ENCODE data around the gene ZNF343.

GRCh38 chr20:2524709-2525506 lies 16.2 kb upstream of the ZNF343 start:
- TF ChIP-seq CTCF (conservative IDR thresholded peaks at IDR 0.05; ENCODE audit: low read depth, low read length) (no peak), POLR2A (IDR thresholded peaks at IDR 0.05; ENCODE audit: low read depth, low read length) (peak; percentile 10; the same call in 1 of the 2 replicates), BHLHE40 (IDR thresholded peaks at IDR 0.05; ENCODE audit: low read depth, low read length) (no peak), RAD21 (IDR thresholded peaks at IDR 0.05; ENCODE audit: low read length) (no peak), MXI1 (IDR thresholded peaks at IDR 0.05; ENCODE audit: borderline replicate concordance, low read depth, low read length) (no peak), MAFK (IDR thresholded peaks at IDR 0.05; ENCODE audit: low read depth, low read length) (no peak), RFX5 (IDR thresholded peaks at IDR 0.05; ENCODE audit: low read depth, low read length) (no peak), SMC3 (IDR thresholded peaks at IDR 0.05; ENCODE audit: low read depth, low read length) (no peak), NFE2L2 (IDR thresholded peaks at IDR 0.05; ENCODE audit: low read depth, low read length) (no peak), USF2 (IDR thresholded peaks at IDR 0.05; ENCODE audit: low read depth, low read length) (no peak), RCOR1 (IDR thresholded peaks at IDR 0.05; ENCODE audit: insufficient replicate concordance, low read length) (no peak)

Data from IMR-90 (cell line).